Mesenchymal stem cell (in vitro differentiated cells and primary cell): ENCODE data around the gene HS1BP3.

ENCODE experiments used
- DNase-seq: peaks from one replicate; pipeline ENCODE4 v3.0.0-alpha.2; 2013
- H2AFZ ChIP-seq: one replicate; pipeline ENCODE4 v1.6.1; 2013; ENCODE audit warnings: low read depth, mild to moderate bottlenecking, control low read depth, inconsistent platforms, low read length, moderate library complexity
- H2AK5ac ChIP-seq: 2 replicates; pipeline ENCODE4 v1.6.1; 2013; ENCODE audit warnings: low read length, moderate library complexity, mild to moderate bottlenecking, inconsistent platforms; ENCODE audit not compliant: severe bottlenecking
- H2BK120ac ChIP-seq: one replicate; pipeline ENCODE4 v1.6.1; 2013; ENCODE audit warnings: low read depth, mild to moderate bottlenecking, inconsistent platforms, low read length, moderate library complexity
- H2BK12ac ChIP-seq, 2 experiments: one replicate each; pipeline ENCODE4 v1.6.1; 2013; ENCODE audit warnings: inconsistent platforms in 2 of 2, low read length in 2 of 2, mild to moderate bottlenecking in 2 of 2, moderate library complexity in 2 of 2, control low read depth in 1 of 2
- H2BK15ac ChIP-seq: one replicate; pipeline ENCODE4 v1.6.1; 2013; ENCODE audit warnings: mild to moderate bottlenecking, low read depth, inconsistent platforms; ENCODE audit not compliant: poor library complexity, severe bottlenecking
- H2BK5ac ChIP-seq: 2 replicates; pipeline ENCODE4 v1.6.1; 2013; ENCODE audit warnings: low read depth, mild to moderate bottlenecking, low read length, control low read depth, inconsistent platforms; ENCODE audit not compliant: poor library complexity, severe bottlenecking
- H3K14ac ChIP-seq, 2 experiments: one replicate each; pipeline ENCODE4 v1.6.1; 2013; ENCODE audit warnings: inconsistent platforms in 2 of 2, low read length in 2 of 2, control low read depth in 1 of 2, mild to moderate bottlenecking in 1 of 2, moderate library complexity in 1 of 2
- H3K18ac ChIP-seq, 2 experiments: one replicate each; pipeline ENCODE4 v1.6.1; 2013; ENCODE audit warnings: inconsistent platforms in 2 of 2, low read length in 2 of 2, control low read depth in 1 of 2, low read depth in 1 of 2, mild to moderate bottlenecking in 1 of 2
- H3K23ac ChIP-seq, 2 experiments: one replicate each; pipeline ENCODE4 v1.6.1; 2013; ENCODE audit warnings: inconsistent platforms in 2 of 2, low read length in 2 of 2, mild to moderate bottlenecking in 2 of 2, moderate library complexity in 2 of 2, control low read depth in 1 of 2
- H3K27ac ChIP-seq: 2 replicates; pipeline ENCODE4 v1.5.1; 2013; ENCODE audit warnings: mild to moderate bottlenecking, moderate library complexity, low read length, control low read depth, inconsistent platforms; ENCODE audit not compliant: poor library complexity, severe bottlenecking
- H3K27me3 ChIP-seq, 2 experiments: 2 replicates each; pipeline versions ENCODE4 v1.6.1 to v1.7.0; 2013; ENCODE audit warnings: low read length in 2 of 2, mild to moderate bottlenecking in 2 of 2, moderate library complexity in 2 of 2, control low read depth in 1 of 2, inconsistent platforms in 1 of 2; ENCODE audit not compliant: control insufficient read depth in 1 of 2, insufficient read depth in 1 of 2
- H3K36me3 ChIP-seq, 2 experiments: 2 replicates each; pipeline versions ENCODE4 v1.6.1 to v1.7.0; 2013; ENCODE audit warnings: low read length in 2 of 2, control low read depth in 1 of 2, inconsistent platforms in 1 of 2, low read depth in 1 of 2, mild to moderate bottlenecking in 1 of 2; ENCODE audit not compliant: insufficient read depth in 2 of 2, control insufficient read depth in 1 of 2
- H3K4ac ChIP-seq, 2 experiments: one replicate each; pipeline ENCODE4 v1.6.1; 2013; ENCODE audit warnings: inconsistent platforms in 2 of 2, low read length in 2 of 2, mild to moderate bottlenecking in 2 of 2, moderate library complexity in 2 of 2, control low read depth in 1 of 2, low read depth in 1 of 2
- H3K4me1 ChIP-seq: 2 replicates; pipeline ENCODE4 v1.6.1; 2013; ENCODE audit warnings: low read depth, low read length, control low read depth; ENCODE audit not compliant: control insufficient read depth, insufficient read depth
- H3K4me2 ChIP-seq: 2 replicates; pipeline ENCODE4 v1.6.1; 2013; ENCODE audit warnings: low read length, mild to moderate bottlenecking, inconsistent platforms; ENCODE audit not compliant: poor library complexity, severe bottlenecking
- H3K4me3 ChIP-seq, 2 experiments: 2 replicates each; pipeline versions ENCODE4 v1.5.1 to v1.7.0; 2013; ENCODE audit warnings: low read length in 2 of 2, mild to moderate bottlenecking in 2 of 2, control low read depth in 1 of 2, low read depth in 1 of 2; ENCODE audit not compliant: insufficient read depth in 1 of 2
- H3K79me1 ChIP-seq: replicated peaks from 2 replicates; pipeline ENCODE4 v1.6.1; 2013; ENCODE audit warnings: mild to moderate bottlenecking, control low read depth, low read length, inconsistent platforms; ENCODE audit not compliant: poor library complexity, severe bottlenecking
- H3K9ac ChIP-seq: 2 replicates; pipeline ENCODE4 v1.7.0; 2013; ENCODE audit warnings: mild to moderate bottlenecking, low read length, moderate library complexity
- H3K9me3 ChIP-seq: 2 replicates; pipeline ENCODE4 v1.7.0; 2013; ENCODE audit warnings: mild to moderate bottlenecking, low read length; ENCODE audit not compliant: control insufficient read depth
- H4K8ac ChIP-seq: one replicate; pipeline ENCODE4 v1.6.1; 2013; ENCODE audit warnings: inconsistent platforms, mild to moderate bottlenecking, low read length, moderate library complexity
- H4K91ac ChIP-seq: one replicate; pipeline ENCODE4 v1.6.1; 2013; ENCODE audit warnings: mild to moderate bottlenecking, low read length, inconsistent platforms
- WGBS: methylation state at CpG from one replicate; pipeline ENCODE4 v1.1.7; 2013; ENCODE audit warnings: mixed read lengths; 5-methylcytosine and 5-hydroxymethylcytosine counted together

Gene HS1BP3

GRCh38 chr2:20664431-20665242 is 13.7 kb upstream of the HS1BP3 start:
- peak overlapping the region; percentile 85 for H3K4me2 ChIP-seq
- H3K23ac ChIP-seq = no peak overlapping the region
- no peak for DNase-seq
- WGBS = 47% methylated on average over 17 of the region's 17 CpGs
- peaks cover 38% of the 10 kb centered on the region for H3K4me1 ChIP-seq
- H3K9me3 ChIP-seq = no peaks in the 10 kb centered on the region
- H3K36me3 ChIP-seq = peaks cover 0 to 3% of the 10 kb centered on the region in 2 experiments
- H3K79me1 ChIP-seq = peaks cover 6% of the 10 kb centered on the region
- H3K14ac ChIP-seq = no peak overlapping the region
- H2BK12ac ChIP-seq = no peak overlapping the region
- H3K27ac ChIP-seq = no peak overlapping the region
- H2BK120ac ChIP-seq = no peak overlapping the region
- no peak overlapping the region for H4K8ac ChIP-seq
- H2AK5ac ChIP-seq = no peak overlapping the region
- no peak overlapping the region for H3K4ac ChIP-seq
- no peak overlapping the region for H4K91ac ChIP-seq
- H2AFZ ChIP-seq = no peak overlapping the region
- H2BK5ac ChIP-seq = no peak overlapping the region
- H3K18ac ChIP-seq = no peak overlapping the region
- peak overlapping the region in 1 of 2 experiments; percentile 74 for H3K4me3 ChIP-seq
- H3K9ac ChIP-seq = no peak overlapping the region
- no peak overlapping the region for H2BK15ac ChIP-seq
- H3K27me3 ChIP-seq = peaks cover 48 to 76% of the 10 kb centered on the region in 2 experiments

- peaks cover 34% of the 10 kb centered on the region for H3K4me1 ChIP-seq
- H2AFZ ChIP-seq = no peak overlapping the region
- no peak overlapping the region for H3K9ac ChIP-seq
- H4K91ac ChIP-seq = no peak overlapping the region
- H3K4me3 ChIP-seq = no peak overlapping the region
- H3K18ac ChIP-seq = no peak overlapping the region
- DNase-seq = no peak
- no peak overlapping the region for H2BK120ac ChIP-seq
- no peak overlapping the region for H2AK5ac ChIP-seq
- WGBS = 27% methylated on average over 1 of the region's 2 CpGs
- no peak overlapping the region for H4K8ac ChIP-seq
- H2BK12ac ChIP-seq = no peak overlapping the region
- H3K36me3 ChIP-seq = no peaks in the 10 kb centered on the region
- H3K4ac ChIP-seq = no peak overlapping the region
- H3K27me3 ChIP-seq = peaks cover 51 to 76% of the 10 kb centered on the region in 2 experiments
- no peaks in the 10 kb centered on the region for H3K9me3 ChIP-seq
- peaks cover 2% of the 10 kb centered on the region for H3K79me1 ChIP-seq
- no peak overlapping the region for H3K23ac ChIP-seq
- no peak overlapping the region for H2BK5ac ChIP-seq
- H3K27ac ChIP-seq = no peak overlapping the region
- H3K4me2 ChIP-seq = no peak overlapping the region
- no peak overlapping the region for H3K14ac ChIP-seq
- H2BK15ac ChIP-seq = no peak overlapping the region
These were observed 13.1 kb upstream of the HS1BP3 start for GRCh38 chr2:20664071-20664390.

- H2BK12ac ChIP-seq = no peak overlapping the region
- peaks cover 29% of the 10 kb centered on the region for H3K4me1 ChIP-seq
- DNase-seq = no peak
These were observed 12.5 kb upstream of the HS1BP3 start for GRCh38 chr2:20663196-20664070.

GRCh38 chr2:20662308-20662937 is 11.5 kb upstream of the HS1BP3 start:
- H2BK12ac ChIP-seq = no peak overlapping the region
- DNase-seq = no peak

More at GRCh38 chr2:20663196-20664070, 12.5 kb upstream of the HS1BP3 start:
- no peak overlapping the region for H3K18ac ChIP-seq
- no peaks in the 10 kb centered on the region for H3K9me3 ChIP-seq
- H2BK120ac ChIP-seq = no peak overlapping the region
- no peak overlapping the region for H4K91ac ChIP-seq
- H3K27me3 ChIP-seq = peaks cover 51 to 74% of the 10 kb centered on the region in 2 experiments
- no peaks in the 10 kb centered on the region for H3K79me1 ChIP-seq
- no peak overlapping the region for H3K27ac ChIP-seq
- WGBS = 55% methylated on average over 4 of the region's 7 CpGs
- no peak overlapping the region for H3K4ac ChIP-seq
- no peak overlapping the region for H2AFZ ChIP-seq
- no peaks in the 10 kb centered on the region for H3K36me3 ChIP-seq
- H3K14ac ChIP-seq = no peak overlapping the region
- no peak overlapping the region for H3K4me3 ChIP-seq
- H3K9ac ChIP-seq = no peak overlapping the region
- H3K23ac ChIP-seq = no peak overlapping the region
- no peak overlapping the region for H2BK5ac ChIP-seq
- no peak overlapping the region for H2BK15ac ChIP-seq
- no peak overlapping the region for H3K4me2 ChIP-seq
- no peak overlapping the region for H4K8ac ChIP-seq
- H2AK5ac ChIP-seq = no peak overlapping the region

More at GRCh38 chr2:20662308-20662937, 11.5 kb upstream of the HS1BP3 start:
- H3K23ac ChIP-seq = no peak overlapping the region
- H3K9me3 ChIP-seq = no peaks in the 10 kb centered on the region
- H3K27me3 ChIP-seq = peaks cover 51 to 69% of the 10 kb centered on the region in 2 experiments
- no peak overlapping the region for H4K8ac ChIP-seq
- H3K27ac ChIP-seq = no peak overlapping the region
- no peak overlapping the region for H3K9ac ChIP-seq
- no peak overlapping the region for H2BK5ac ChIP-seq
- peak overlapping the region; percentile 70 for H2BK15ac ChIP-seq
- H4K91ac ChIP-seq = no peak overlapping the region
- H3K36me3 ChIP-seq = no peaks in the 10 kb centered on the region
- H3K4me3 ChIP-seq = no peak overlapping the region
- H3K4me1 ChIP-seq = peaks cover 29% of the 10 kb centered on the region
- H2AK5ac ChIP-seq = no peak overlapping the region
- 58% methylated on average over 5 of the region's 5 CpGs for WGBS
- H3K79me1 ChIP-seq = no peaks in the 10 kb centered on the region
- no peak overlapping the region for H3K14ac ChIP-seq
- H2BK120ac ChIP-seq = no peak overlapping the region
- H3K18ac ChIP-seq = no peak overlapping the region
- no peak overlapping the region for H2AFZ ChIP-seq
- H3K4me2 ChIP-seq = no peak overlapping the region
- H3K4ac ChIP-seq = no peak overlapping the region
